ENCODE measurements around the gene AP4S1. TPM values are rescaled to one million over a fixed set of nuclear protein-coding genes. Genes with fewer than 3 reads are reported as not detected.
A peak's percentile ranks its signal among the peaks of the same experiment; 100 is the strongest.

The AP4S1 gene, protein sequence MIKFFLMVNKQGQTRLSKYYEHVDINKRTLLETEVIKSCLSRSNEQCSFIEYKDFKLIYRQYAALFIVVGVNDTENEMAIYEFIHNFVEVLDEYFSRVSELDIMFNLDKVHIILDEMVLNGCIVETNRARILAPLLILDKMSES
- polyA plus RNA-seq (ENCODE audit: insufficient read length in 4 of 4): 10 to 100 TPM; 16.9 to 20.0 (median 18.8) TPM

DNA sequence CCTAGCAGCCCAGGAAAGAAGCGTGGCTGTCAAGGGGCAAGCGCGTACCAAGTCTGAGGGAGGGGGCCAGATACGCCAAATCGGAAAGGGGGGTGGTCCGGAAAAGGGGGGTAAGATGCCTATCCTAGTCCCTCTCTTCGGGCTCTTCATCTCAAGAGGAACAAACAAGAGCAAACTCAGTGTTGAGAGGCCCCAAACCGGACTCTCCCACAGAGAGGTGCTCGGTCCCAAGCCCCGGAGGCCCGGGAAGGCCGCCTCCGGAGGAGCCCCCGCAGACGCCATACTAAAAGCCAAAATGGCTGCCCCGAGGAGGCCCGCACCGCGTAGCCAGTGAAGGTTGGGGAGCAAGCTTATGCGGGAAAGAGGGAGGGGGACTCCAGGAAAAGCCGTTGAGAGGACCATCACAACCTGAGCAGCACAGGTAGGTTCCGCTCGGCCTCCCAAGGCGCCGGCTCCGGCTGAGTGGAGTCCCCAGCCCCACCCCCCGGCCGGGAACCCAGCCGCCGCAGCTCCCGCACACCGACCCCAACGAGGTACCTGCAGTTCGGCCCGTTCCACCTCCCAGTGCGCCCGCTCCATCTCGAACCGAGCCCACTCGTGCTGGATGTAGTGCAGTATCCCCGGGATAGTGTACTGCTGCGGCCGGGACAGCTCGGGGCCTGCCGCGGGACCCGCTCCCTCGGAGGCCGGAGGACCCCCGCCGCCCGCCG, at the start of gene AP4S1:
Gene AP4S1, plus strand, starts transcription at position 283 of the 710 bp plus-strand sequence. CDS start 40,548 bp downstream, outside the sequence.
- DNase-seq (ENCODE audit: low read depth in 4 of 4, low spot score in 3 of 4): peak in 2 of 4 donors; percentile 36 to 42

DNA sequence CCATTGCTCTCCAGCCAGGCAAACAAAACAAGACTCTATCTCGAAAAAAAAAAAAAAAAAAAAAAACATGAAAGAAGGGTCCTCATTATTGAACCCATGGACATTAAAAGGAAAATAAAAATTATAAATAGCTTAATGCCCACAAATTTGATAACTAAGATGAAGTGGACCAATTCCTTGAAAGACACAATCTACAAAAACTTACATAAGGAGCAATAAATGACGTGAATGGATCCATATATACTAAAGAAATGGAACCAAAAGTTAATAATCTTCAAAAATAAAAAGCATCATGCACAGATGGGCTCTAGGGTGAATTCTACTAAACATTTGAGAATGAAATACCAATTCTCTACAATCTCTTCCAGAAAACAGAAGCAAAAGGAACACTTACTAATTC, 47.7 kb upstream of the AP4S1 start:
- no peak for DNase-seq (ENCODE audit: low read depth in 4 of 4, low spot score in 3 of 4)

DNA sequence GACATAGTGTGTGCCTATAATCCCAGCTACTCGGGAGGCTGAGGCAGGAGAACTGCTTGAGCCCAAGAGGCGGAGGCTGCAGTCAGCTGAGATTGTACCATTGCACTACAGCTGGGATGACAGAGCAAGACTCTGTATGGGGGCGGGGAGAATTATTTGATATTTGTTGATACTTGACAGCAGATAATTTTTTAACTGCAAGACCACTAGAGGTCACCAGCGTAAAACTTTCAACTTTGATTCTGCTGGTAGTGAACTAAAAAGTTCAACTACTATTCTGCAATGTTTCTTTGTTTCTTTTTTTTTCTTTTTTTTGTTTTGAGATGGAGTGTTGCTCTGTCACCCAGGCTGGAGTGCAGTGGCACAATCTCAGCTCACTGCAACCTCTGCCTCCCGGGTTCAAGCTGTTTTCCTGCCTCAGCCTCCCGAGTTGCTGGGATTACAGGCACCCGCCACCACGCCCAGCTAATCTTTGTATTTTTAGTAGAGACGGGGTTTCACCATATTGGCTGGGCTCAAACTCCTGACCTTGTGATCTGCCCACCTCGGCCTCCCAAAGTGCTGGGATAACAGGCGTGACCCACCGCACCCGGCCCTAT, 45.2 kb upstream of the AP4S1 start:
- DNase-seq (ENCODE audit: low read depth in 4 of 4, low spot score in 3 of 4): peak; percentile 18 to 43 (median 24)

DNA sequence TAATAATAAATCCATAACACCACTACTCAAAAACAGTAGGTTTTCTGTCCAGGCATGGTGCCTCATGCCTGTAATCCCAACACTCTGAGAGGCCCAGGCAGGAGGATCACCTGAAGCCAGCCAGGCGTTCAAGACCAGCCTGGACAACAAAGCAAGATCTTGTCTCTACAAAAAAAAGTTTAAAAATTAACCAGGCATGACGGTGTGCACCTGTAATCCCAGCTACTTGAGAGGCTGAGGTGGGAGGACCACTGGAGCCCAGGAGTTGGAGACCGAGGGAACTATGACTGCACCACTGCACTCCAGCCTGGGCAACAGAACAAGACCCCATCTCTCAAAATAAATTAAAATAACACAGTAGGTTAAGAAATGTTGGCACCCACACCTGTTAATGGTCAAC, 44.5 kb upstream of the AP4S1 start:
- no peak for DNase-seq (ENCODE audit: low read depth in 4 of 4, low spot score in 3 of 4)

DNA sequence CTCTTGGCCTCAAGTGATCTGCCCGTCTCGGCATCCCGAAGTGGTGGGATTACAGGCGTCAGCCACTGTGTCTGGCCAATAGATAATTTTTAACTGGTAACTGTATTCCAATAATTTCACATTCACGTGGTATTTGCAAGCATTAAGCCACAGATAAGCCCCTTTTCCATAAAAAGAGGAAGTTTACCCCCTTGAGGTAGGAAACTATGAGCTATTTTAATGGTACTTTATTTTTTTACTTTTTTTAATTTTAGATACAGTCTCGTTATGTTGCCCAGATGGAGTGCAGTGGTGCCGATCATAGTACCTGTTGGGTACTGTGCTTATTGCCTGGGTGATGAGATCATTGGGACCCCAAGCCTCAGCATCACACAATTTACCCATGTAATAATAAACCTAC, 42.9 kb upstream of the AP4S1 start:
- no peak for DNase-seq (ENCODE audit: low read depth in 4 of 4, low spot score in 3 of 4)

DNA sequence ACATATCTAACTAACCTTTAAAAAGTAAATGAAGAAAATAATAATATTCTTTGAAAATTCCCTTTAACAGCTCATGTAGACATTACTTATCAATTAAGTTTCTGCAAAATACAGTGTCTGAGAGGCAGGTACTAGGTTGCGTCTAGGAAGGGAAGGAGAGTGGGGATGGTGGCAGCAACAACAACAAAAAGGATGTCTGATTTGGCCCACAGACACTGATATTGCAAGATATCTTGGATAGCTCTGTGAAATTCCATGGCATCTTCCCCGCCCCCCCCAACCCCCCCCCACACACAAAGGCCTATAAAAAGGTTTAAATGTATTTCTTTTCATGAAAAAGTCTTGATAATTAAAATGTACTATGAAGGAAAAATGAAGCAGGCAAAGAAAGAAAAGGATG, 41.6 kb upstream of the AP4S1 start:
- no peak for DNase-seq (ENCODE audit: low read depth in 4 of 4, low spot score in 3 of 4)

DNA sequence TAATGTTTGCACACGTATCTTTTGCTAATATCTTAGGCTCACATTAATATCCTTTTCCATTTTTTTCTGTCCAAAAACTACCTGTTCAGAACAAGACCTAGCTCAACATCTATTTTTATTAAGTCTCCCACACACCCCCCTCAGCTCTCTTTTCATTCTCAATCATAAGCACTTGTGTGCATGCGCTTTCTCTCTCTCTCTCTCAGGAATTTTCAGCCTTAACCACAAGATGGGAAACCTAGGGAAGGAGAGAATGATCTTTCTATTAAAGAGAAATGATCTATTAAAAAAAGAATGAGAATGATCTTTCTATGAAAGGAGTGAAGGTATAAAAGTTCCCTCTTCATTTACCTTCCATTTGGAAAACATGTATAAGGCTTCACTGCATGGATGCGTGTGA, 39.7 kb upstream of the AP4S1 start:
- no peak for DNase-seq (ENCODE audit: low read depth in 4 of 4, low spot score in 3 of 4)

DNA sequence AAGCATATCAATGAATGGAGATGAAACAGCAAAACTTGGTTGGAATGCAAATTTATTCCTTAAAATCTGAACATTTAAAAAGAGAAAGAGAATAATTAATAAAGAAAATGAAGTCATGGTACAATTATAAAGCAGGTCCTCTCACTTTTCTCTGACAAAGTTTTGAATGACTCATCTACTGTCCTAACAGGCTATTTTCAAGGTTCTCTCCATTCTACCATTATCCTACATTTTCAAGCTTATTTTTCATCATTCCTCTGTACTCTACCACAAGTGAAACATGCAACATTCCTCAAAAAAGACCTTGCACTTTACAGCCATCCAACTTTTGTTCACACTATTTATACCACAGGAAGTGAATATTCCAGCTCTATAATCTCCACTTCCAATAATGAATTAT, 36.9 kb upstream of the AP4S1 start:
- DNase-seq (ENCODE audit: low read depth in 4 of 4, low spot score in 3 of 4): no peak

DNA sequence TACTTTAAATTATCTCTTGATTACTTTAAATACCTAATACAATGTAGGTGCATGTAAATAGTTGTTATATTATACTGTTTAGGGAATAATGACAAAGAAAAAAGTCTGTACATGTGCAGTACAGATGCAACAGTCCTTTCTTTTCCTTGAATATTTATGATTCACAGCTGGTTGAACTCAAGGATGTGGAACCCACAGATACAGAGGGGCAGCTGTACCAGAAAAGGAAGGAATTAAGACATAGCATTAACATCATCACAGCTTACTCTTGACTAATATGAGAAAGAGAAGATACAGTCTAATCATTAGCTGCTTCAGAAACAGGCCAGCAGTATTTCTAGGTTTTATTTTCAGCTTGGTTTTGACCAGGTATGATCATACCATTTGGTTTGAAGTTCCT, 34.7 kb upstream of the AP4S1 start:
- no peak for DNase-seq (ENCODE audit: low read depth in 4 of 4, low spot score in 3 of 4)

DNA sequence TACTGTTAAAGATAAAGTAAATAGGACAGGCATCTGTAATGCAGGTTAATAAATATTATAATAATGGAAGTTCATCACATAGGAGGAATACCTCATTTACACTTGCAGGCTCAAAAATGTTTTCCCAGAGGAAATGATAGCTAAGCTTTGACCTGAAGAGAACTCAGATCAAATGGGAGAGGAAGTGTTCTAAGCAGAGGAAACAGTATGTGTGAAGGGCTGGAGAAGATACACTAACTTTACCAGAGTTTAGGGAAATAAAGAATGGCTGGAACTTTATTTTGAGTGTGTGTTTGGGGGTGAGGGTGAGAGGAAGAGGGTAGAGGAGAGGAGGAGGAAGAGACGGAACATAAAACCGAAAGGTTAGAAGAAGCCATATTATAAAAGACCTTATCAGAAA, 34.0 kb upstream of the AP4S1 start:
- DNase-seq (ENCODE audit: low read depth in 4 of 4, low spot score in 3 of 4): no peak

DNA sequence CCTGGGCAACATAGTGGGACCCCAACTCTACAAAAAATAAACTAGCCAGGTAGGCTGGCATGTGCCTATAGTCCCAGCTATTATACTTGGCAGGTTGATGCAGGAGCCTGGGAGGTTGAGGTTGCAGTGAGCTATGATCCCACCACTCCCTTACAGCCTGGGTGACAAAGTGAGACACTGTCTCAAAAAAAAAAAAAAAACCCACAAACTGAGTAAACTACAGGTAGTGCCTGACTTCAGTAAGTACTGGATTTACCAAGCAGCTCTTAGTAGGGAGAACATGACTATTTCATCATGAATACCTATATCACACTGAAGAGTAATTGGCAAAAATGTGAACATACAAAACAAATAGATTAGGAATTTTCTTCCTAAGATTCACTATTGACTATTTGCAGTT, 32.4 kb upstream of the AP4S1 start:
- DNase-seq (ENCODE audit: low read depth in 4 of 4, low spot score in 3 of 4): no peak

DNA sequence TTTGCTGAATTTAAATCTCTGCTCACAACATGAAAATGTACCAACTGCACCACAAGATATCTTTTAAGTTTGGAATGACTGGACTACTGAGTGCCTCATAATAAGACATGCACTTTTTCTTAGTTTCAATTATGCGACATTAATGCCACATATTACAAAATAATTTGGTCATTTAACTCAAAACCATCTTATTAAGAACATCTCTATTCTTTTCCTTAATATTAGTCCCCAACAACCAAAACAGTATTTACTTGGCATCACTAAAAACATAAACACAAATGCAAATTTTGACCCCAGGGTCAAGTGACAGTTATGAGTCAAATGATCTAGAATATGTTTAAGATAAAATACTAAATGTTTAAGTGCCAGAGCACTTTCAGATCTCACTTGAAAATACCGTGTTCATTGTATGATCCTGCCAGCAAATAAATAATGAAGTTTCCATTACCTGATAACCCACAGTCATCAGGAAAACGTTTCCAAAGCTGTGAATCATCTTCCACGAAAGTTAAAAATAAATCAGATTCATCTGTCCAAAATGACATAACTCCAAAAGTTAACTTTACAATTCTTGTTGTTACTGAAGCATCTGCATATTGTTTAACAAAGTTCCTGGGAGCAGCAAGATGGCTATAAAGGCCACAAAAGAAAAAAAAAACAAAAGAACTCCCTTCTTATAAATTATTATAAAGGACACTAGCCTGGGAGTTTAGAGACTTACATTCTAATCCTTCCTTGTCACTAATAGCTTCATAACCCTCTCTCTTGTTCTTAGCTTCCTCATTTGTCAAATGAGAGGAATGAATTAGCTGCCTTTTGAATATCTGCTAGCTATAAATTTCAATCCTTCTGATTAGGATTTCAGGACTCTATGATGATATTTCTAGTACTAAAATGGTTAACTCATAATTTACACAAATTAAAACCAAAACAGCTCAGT, 30.5 kb upstream of the AP4S1 start:
- no peak for DNase-seq (ENCODE audit: low read depth in 4 of 4, low spot score in 3 of 4)

DNA sequence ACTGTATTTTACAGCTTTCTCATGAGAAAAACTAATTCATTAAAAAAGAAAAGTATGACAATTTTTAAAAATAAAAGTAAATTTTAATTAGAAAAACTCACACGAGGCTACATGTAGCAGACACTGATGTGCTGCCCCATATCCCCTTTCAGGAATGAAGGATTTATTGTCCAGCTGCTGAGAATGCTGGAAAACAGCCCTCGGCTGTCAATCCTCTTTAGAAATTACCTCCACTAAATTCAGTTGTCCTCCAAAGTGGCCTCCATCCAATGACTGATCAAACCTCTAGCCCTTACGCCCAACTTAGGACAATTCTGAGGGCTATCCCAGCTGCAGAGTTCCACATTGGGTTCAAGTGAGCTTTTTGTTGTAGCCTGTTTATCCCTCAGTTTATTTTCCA, 29.8 kb upstream of the AP4S1 start:
- no peak for DNase-seq (ENCODE audit: low read depth in 4 of 4, low spot score in 3 of 4)

DNA sequence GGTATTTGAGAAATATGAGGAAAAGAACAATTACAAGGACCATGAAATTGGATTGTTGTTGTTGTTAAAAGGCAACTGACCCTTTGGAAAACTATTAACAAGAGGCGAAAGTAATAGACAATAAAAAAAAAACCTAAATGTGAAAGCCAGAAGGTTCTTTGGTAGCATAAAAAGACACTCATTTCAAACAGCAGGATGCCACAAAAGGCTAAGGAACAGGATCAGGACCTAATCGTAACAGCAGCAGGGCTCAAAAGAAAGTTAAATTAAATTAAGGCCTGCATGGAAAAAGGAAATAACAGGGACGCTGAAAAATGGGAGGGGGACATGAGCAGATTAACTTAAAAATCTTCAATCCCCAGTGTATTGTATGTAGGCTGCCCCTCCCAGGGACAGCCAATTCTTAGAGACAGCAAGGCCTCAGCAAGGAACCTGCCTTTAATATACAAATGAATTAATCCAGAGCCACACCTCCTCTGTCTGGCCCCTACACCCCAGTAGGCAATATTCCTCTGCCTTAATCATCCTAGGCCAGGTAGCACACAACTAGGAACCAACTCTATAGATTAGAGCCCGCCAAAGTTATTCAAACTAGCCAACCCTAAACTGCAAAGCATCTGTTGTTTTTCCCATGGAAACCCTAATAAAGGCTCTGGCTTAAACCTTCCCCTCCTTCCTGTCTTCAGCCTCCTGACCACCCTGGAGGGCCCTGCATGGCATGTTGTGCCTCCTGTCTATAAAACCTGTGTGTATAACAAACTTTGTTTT, 28.4 kb upstream of the AP4S1 start:
- no peak for DNase-seq (ENCODE audit: low read depth in 4 of 4, low spot score in 3 of 4)

DNA sequence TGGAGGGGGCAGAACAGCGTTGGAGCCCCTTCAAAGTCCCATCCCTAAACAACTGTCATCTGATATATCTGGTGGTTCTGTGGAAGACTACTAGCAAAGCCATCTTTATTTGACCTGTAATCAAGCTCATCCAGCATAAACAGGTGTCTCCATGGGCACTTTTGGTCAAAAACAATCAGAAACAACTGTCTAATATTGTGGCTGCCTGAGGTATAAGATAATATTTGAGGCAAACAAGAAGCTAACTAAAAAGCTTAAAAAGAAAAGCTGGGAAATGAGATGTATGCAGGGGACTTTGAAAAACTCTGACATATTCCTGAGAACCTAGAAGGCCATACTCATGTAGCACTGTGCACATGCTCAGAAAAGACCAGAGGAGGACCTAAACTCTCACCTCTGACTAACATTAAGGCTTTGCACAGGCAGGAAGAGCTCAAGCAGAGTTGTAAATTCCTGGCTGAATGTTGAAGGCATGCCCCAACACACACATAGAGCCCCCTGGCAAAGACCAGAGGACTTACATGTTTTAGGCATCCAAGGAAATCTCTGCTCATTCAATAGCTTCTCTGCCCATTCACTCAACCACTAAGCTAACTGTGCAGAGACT, 27.2 kb upstream of the AP4S1 start:
- no peak for DNase-seq (ENCODE audit: low read depth in 4 of 4, low spot score in 3 of 4)

DNA sequence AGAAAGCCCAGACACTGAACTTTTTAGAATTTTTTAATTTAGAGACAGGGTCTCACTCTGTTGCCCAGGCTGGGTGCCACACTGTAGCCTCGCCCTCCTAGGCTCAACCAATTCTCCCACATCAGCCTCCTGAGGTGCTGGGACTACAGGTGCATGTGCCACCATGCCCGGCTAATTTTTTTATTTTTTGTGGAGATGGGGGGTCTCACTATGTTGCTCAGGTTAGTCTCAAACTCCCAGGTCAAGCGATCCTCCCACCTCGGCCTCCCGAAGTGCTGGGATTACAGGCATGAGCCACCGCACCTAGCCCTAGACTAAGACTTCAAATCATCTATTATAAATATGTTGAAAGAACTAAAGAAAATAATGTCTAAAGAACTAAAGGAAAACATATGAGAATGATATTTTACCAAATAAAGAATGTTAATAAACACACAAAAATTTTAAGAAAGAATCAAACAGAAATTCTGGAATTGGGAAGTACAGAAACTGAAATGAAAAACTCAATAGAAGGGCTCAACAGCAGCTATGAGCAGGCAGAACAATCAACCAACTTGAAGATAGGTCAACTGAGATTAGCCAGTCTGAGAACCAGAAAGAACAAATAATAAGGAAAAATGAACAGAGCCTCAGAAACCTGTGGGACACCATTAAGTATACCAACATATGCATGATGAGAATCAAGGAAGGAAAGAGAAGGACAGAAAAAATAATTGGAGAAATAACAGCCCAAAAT, 26.2 kb upstream of the AP4S1 start:
- no peak for DNase-seq (ENCODE audit: low read depth in 4 of 4, low spot score in 3 of 4)

DNA sequence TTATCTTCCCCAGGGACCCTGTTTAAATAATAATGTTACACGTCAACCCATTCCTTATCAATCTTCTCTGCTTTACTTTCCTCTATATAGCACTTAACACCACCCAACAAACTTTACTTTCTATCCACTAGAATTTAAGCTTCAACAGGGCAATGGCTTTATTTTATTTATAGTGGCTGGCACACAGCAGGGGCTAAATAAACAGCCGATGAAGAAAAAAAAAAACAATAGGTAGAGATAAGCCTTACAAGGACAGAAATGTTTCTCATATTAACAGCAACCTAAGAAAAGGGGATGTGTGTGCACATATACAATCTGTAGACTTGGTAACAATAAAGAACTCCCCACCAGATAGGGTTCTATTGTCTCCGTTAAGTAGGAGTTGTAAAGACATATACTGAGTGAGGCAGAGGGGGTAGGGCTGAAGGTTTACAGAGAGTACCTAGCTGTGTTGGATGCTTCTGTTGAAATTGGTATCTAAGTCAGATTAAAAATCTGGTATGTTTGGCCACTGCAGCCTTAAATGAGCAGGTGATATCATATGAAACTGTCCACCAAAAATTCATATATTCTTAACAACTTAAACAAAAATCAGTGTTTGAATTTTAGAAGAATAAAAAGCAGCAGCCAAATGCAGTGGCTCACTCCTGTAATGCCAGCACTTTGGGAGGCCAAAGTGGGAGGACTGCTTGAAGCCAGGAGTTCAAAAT, 24.7 kb upstream of the AP4S1 start:
- no peak for DNase-seq (ENCODE audit: low read depth in 4 of 4, low spot score in 3 of 4)

DNA sequence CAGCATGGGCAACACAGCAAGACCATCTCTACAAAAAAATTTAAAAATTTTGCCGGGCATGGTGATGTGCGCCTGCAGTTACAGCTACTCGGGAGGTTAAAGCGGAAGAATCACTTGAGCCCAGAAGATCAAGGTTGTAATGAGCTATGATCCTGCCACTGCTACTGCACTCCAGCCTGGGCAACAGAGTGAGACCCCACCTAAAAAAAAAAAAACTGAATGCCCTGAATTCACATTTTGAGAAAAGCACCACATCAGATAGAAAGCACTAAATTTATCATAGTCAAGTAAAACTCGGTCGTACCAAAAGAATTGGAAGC, 24.1 kb upstream of the AP4S1 start:
- no peak for DNase-seq (ENCODE audit: low read depth in 4 of 4, low spot score in 3 of 4)

DNA sequence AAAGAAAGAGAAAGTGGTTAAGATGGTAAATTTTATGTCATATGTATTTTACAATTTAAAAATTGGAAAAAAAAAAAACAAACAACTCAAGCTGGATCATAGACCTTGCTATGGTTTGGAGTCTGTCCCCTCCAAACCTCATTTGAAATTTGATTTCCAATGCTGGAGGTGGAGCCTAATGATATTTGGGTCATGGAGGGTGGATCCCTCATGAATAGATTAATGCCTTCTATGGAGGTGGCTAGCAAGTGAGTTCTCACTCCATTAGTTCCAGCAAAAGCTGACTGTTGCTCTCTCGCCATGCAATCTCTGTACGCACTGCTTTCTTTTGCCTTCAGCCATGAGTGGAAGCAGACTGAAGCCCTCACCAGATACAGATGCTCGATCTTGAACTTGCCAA, 22.2 kb upstream of the AP4S1 start:
- no peak for DNase-seq (ENCODE audit: low read depth in 4 of 4, low spot score in 3 of 4)
